ENCODE measurements around the gene IFNW1. TPM values are rescaled to one million over a fixed set of nuclear protein-coding genes. Genes with fewer than 3 reads are reported as not detected.

The IFNW1 gene
- polyA plus RNA-seq, 2 donors: not detected

Other genes starting within 250 kb of the IFNW1 start
- 1 to 10 TPM in 1 of 2 donors, under 1 TPM in 1; 0.98 to 1.1 TPM for gene HACD4, start 110.2 kb downstream of the IFNW1 start, polyA plus RNA-seq
- gene IFNB1, start 63.9 kb downstream of the IFNW1 start, polyA plus RNA-seq: not detected
- not detected for gene IFNA21, start 24.8 kb upstream of the IFNW1 start, polyA plus RNA-seq
- gene IFNA4, start 45.8 kb upstream of the IFNW1 start, polyA plus RNA-seq: not detected
- gene IFNA7, start 60.4 kb upstream of the IFNW1 start, polyA plus RNA-seq: not detected
- not detected for gene IFNA10, start 65.3 kb upstream of the IFNW1 start, polyA plus RNA-seq
- gene IFNA16, start 75.5 kb upstream of the IFNW1 start, polyA plus RNA-seq: not detected
- gene IFNA17, start 86.4 kb upstream of the IFNW1 start, polyA plus RNA-seq: not detected
- not detected for gene IFNA14, start 98.2 kb upstream of the IFNW1 start, polyA plus RNA-seq
- gene IFNA5, start 163.5 kb upstream of the IFNW1 start, polyA plus RNA-seq: under 1 TPM in 1 of 2 donors, not detected in 1; 0.04 TPM
- 1 to 10 TPM; 5.0 to 5.9 TPM for gene KLHL9, start 193.6 kb upstream of the IFNW1 start, polyA plus RNA-seq
- not detected for gene IFNA6, start 209.1 kb upstream of the IFNW1 start, polyA plus RNA-seq
- not detected for gene IFNA13, start 226.2 kb upstream of the IFNW1 start, polyA plus RNA-seq
- gene IFNA2, start 243.6 kb upstream of the IFNW1 start, polyA plus RNA-seq: not detected

Measured in esophagus (tissue), 2 donors.